Caco-2 (cell line): ENCODE measurements around the gene MRTFA. TPM values are rescaled to one million over a fixed set of nuclear protein-coding genes. Genes with fewer than 3 reads are reported as not detected.

Experiments used
- BruUV-seq: library from RNA; stranded (reverse); fragments of 400-500 nt; replicated peaks from 2 replicates; lab custom pipeline; 2021; lab: Mats Ljungman, UMichigan
- CTCF ChIA-PET: fragments of 300-600 bp; sonication (Branson Sonifier 250); formaldehyde crosslinking; loops from one replicate; lab custom pipeline; 2022; ENCODE audit warnings: antibody characterized with exemption; lab: Charles Lee
- POLR2A ChIA-PET: fragments of 300-600 bp; sonication (Branson Sonifier 250); formaldehyde crosslinking; loops from one replicate; lab custom pipeline; 2022; ENCODE audit warnings: antibody characterized with exemption; lab: Charles Lee
- DNase-seq, 2 experiments: peaks; one replicate each; pipeline versions ENCODE4 v3.0.0 to v3.0.0-alpha.2; 2020 to 2022
- H3K27me3 ChIP-seq: replicated peaks from 2 replicates; pipeline ENCODE4 v1.6.0; 2011; ENCODE audit warnings: low read length; ENCODE audit not compliant: control insufficient read depth, insufficient read depth
- H3K36me3 ChIP-seq: 2 replicates; pipeline ENCODE4 v1.5.1; 2011; ENCODE audit warnings: low read length; ENCODE audit not compliant: control insufficient read depth, insufficient read depth
- H3K4me1 ChIP-seq: fragments of 250-450 bp; sonication (Bioruptor Pico); 2 replicates; pipeline ENCODE4 v1.5.1; 2020; ENCODE audit warnings: mild to moderate bottlenecking
- H3K4me3 ChIP-seq: 2 replicates; pipeline ENCODE4 v1.5.1; 2011; ENCODE audit warnings: low read depth, mild to moderate bottlenecking, control low read depth, low read length
- H3K9me3 ChIP-seq: fragments of 250-450 bp; sonication (Bioruptor Pico); 2 replicates; pipeline ENCODE4 v1.5.1; 2020; ENCODE audit warnings: mild to moderate bottlenecking, moderate library complexity
- H3K27ac Mint-ChIP-seq: one replicate; pipeline ENCODE4 v1.8.0; 2022; ENCODE audit warnings: mixed read lengths; ENCODE audit not compliant: unreplicated experiment
- H3K27me3 Mint-ChIP-seq: one replicate; pipeline ENCODE4 v1.8.0; 2022; ENCODE audit warnings: mixed read lengths; ENCODE audit not compliant: insufficient read depth, unreplicated experiment
- H3K36me3 Mint-ChIP-seq: one replicate; pipeline ENCODE4 v1.8.0; 2022; ENCODE audit warnings: mild to moderate bottlenecking, mixed read lengths; ENCODE audit not compliant: insufficient read depth, unreplicated experiment
- H3K4me1 Mint-ChIP-seq: one replicate; pipeline ENCODE4 v1.8.0; 2022; ENCODE audit warnings: low read depth, mixed read lengths; ENCODE audit not compliant: unreplicated experiment
- H3K4me3 Mint-ChIP-seq: one replicate; pipeline ENCODE4 v1.8.0; 2022; ENCODE audit warnings: mild to moderate bottlenecking, moderate library complexity, mixed read lengths; ENCODE audit not compliant: unreplicated experiment
- H3K9me3 Mint-ChIP-seq: one replicate; pipeline ENCODE4 v1.8.0; 2022; ENCODE audit warnings: mixed read lengths; ENCODE audit not compliant: unreplicated experiment
- intact Hi-C: fragments of 100-400 bp; cut with micrococcal nuclease; formaldehyde crosslinking; loops from one replicate; pipeline ENCODE4 v1.10.0; 2022; ENCODE audit not compliant: unreplicated experiment
- total RNA-seq: library from RNA; stranded (reverse); gene quantifications from 2 replicates; pipeline ENCODE4 v1.2.3, GENCODE V29; 2022
- TF ChIP-seq, protein P1 (sequence below), 2 experiments: fragments of 200-600 bp in 1 of 2; IDR thresholded peaks; 1 replicate in 1 of 2; 2 replicates in 1 of 2; pipeline versions ENCODE4 v1.5.1 to v1.8.0; 2011 to 2022; ENCODE audit warnings: antibody characterized with exemption in 1 of 2, control low read depth in 1 of 2, inconsistent platforms in 1 of 2, low read depth in 1 of 2, low read length in 1 of 2, mild to moderate bottlenecking in 1 of 2, moderate library complexity in 1 of 2; ENCODE audit not compliant: insufficient read depth in 1 of 2, severe bottlenecking in 1 of 2, unreplicated experiment in 1 of 2

The MRTFA gene
- total RNA-seq, 1 experiment from 2014 or later = 38.7 TPM

DNA sequence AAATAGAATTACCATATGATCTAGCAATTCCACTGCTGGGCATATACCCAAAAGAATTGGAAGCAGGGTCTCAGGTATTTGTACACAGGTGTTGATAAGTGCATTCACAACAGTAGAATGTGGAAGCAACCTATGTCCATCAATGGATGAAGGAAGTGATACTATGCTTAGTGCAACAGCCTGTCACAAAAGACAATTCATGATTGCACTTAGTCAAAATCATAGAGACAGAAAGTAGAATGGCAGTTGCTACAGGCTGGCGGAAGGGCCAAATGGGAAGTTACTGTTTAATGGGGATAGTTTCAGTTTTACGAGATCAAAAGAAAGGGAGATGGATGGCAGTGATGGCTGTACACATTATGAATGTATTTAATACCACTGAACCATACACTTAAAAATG, 224.1 kb downstream of the MRTFA start:
- H3K27ac Mint-ChIP-seq = no peak overlapping the region
- H3K4me3 Mint-ChIP-seq = no peak overlapping the region
- BruUV-seq = no TSS peak
- H3K4me1 Mint-ChIP-seq = no peaks in the 10 kb centered on the region
- intact Hi-C loops = no loop called here
- no peaks in the 10 kb centered on the region for H3K4me1 ChIP-seq
- no peaks in the 10 kb centered on the region for H3K9me3 Mint-ChIP-seq
- H3K36me3 Mint-ChIP-seq = peaks cover 54% of the 10 kb centered on the region
- DNase-seq = no peak
- H3K9me3 ChIP-seq = no peaks in the 10 kb centered on the region
- ChIA-PET POLR2A (no interaction called here), CTCF (no interaction called here)
- no peak overlapping the region for H3K4me3 ChIP-seq
- H3K27me3 ChIP-seq = no peaks in the 10 kb centered on the region
- no peaks in the 10 kb centered on the region; the same call in 1 of the 2 replicates for H3K36me3 ChIP-seq
- TF ChIP-seq, protein P1, sequence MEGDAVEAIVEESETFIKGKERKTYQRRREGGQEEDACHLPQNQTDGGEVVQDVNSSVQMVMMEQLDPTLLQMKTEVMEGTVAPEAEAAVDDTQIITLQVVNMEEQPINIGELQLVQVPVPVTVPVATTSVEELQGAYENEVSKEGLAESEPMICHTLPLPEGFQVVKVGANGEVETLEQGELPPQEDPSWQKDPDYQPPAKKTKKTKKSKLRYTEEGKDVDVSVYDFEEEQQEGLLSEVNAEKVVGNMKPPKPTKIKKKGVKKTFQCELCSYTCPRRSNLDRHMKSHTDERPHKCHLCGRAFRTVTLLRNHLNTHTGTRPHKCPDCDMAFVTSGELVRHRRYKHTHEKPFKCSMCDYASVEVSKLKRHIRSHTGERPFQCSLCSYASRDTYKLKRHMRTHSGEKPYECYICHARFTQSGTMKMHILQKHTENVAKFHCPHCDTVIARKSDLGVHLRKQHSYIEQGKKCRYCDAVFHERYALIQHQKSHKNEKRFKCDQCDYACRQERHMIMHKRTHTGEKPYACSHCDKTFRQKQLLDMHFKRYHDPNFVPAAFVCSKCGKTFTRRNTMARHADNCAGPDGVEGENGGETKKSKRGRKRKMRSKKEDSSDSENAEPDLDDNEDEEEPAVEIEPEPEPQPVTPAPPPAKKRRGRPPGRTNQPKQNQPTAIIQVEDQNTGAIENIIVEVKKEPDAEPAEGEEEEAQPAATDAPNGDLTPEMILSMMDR (IDR thresholded peaks at IDR 0.05; ENCODE audit: insufficient read depth in 1 of 2, low read depth in 1 of 2, low read length in 1 of 2, severe bottlenecking in 1 of 2, unreplicated experiment in 1 of 2) = no peak
- H3K27me3 Mint-ChIP-seq = no peaks in the 10 kb centered on the region

- H3K27ac Mint-ChIP-seq = no peak overlapping the region
- Histone ChIP-seq H3K9me3 (no peaks in the 10 kb centered on the region), H3K4me3 (no peak overlapping the region), H3K4me1 (no peaks in the 10 kb centered on the region), H3K36me3 (no peaks in the 10 kb centered on the region; the same call in 1 of the 2 replicates), H3K27me3 (no peaks in the 10 kb centered on the region)
- intact Hi-C loops = no loop called here
- ChIA-PET CTCF (no interaction called here), POLR2A (no interaction called here)
- no peaks in the 10 kb centered on the region for H3K27me3 Mint-ChIP-seq
- no peaks in the 10 kb centered on the region for H3K9me3 Mint-ChIP-seq
- no TSS peak for BruUV-seq
- peaks cover 64% of the 10 kb centered on the region for H3K36me3 Mint-ChIP-seq
- no peaks in the 10 kb centered on the region for H3K4me1 Mint-ChIP-seq
- H3K4me3 Mint-ChIP-seq = no peak overlapping the region
- TF ChIP-seq, protein P1 (IDR thresholded peaks at IDR 0.05; ENCODE audit: insufficient read depth in 1 of 2, low read depth in 1 of 2, low read length in 1 of 2, severe bottlenecking in 1 of 2, unreplicated experiment in 1 of 2) = no peak
- no peak for DNase-seq
These were observed 225.0 kb downstream of the MRTFA start for GRCh38 chr22:40411506-40411861.

DNA sequence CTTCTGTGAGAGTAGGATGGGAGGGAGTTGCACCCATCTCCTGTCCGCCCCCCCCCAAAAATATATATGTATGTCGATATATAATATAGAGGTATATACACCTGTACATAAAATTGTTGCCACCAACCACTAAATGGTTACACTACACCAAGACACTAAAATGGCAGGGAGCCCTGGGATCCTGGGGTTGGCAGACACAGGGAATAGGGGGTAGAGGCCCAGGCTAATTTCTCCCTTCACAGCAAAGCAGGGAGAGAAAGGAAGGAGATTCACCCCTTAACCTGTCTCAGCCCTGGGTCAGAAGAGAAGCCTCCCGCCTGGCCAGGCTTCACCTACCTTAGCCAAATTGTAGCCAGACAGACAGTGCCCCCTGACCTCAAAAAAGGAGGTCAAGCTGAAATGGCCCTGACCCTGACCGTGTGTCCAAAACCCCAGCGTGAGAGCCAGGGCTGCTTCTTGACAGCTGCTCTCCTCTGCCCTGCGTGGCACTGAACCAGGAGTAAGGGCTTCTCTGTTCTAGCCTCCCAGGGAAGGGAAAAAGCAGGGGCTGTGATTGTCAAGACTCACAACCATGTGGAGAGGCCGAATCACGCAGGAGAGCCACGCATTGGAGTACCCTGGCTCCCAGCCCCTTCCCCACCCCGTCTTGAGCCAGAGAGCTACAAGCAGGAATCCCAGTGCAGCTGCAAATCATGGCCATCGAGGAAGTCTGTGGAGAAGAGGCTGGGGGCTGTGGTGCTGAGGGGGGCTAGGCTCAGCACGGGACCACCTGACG, 225.6 kb downstream of the MRTFA start:
- BruUV-seq = no TSS peak
- CTCF ChIA-PET = no interaction called here
- Mint-ChIP-seq H3K4me3 (no peak overlapping the region), H3K4me1 (no peaks in the 10 kb centered on the region), H3K27me3 (no peaks in the 10 kb centered on the region), H3K27ac (no peak overlapping the region), H3K36me3 (peaks cover 62% of the 10 kb centered on the region), H3K9me3 (no peaks in the 10 kb centered on the region)
- no peak for DNase-seq
- no peak overlapping the region for H3K4me3 ChIP-seq
- intact Hi-C loops = no loop called here
- no peaks in the 10 kb centered on the region for H3K9me3 ChIP-seq
- no peaks in the 10 kb centered on the region for H3K27me3 ChIP-seq
- no peaks in the 10 kb centered on the region for H3K4me1 ChIP-seq
- TF ChIP-seq, protein P1 (IDR thresholded peaks at IDR 0.05; ENCODE audit: insufficient read depth in 1 of 2, low read depth in 1 of 2, low read length in 1 of 2, severe bottlenecking in 1 of 2, unreplicated experiment in 1 of 2) = no peak
- no peaks in the 10 kb centered on the region; the same call in 1 of the 2 replicates for H3K36me3 ChIP-seq
- POLR2A ChIA-PET = no interaction called here
